OCI-LY3 (cell line): ENCODE data around the gene RPP25L.

Experiments
- EZH2phosphoT487 ChIP-seq: fragments of 200-600 bp; shearing (Covaris generic); IDR thresholded peaks from 2 replicates; pipeline ENCODE4 v1.6.1; 2018; ENCODE audit warnings: antibody characterized with exemption, mixed run types, low read depth
- TF ChIP-seq, protein P1 (sequence below): fragments of 200-600, 300-600 bp; sonication (generic); IDR thresholded peaks from 2 replicates; pipeline ENCODE4 v1.5.1; 2014; ENCODE audit warnings: antibody characterized with exemption, low read length, low read depth

DNA sequence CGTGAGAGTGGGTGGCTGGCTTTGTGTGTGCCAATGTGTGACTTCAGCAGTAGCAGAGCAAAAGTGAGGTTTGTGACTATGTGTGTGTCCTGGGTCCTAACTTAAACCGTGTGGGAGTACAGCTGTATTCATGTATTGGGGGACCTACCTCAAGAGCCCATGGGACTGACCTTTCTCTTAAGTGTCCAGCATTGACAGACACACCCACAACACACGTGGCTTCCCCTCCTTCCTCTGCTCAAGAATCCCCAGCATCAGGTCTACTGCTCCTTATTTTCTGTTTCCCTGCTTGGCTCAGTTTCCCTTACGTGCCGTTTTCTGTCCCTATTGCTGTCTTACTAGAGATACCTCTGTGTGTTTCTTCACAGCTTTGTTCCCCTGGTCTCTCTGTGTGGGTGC is 40.7 kb upstream of the RPP25L start:
- TF ChIP-seq, protein P1, sequence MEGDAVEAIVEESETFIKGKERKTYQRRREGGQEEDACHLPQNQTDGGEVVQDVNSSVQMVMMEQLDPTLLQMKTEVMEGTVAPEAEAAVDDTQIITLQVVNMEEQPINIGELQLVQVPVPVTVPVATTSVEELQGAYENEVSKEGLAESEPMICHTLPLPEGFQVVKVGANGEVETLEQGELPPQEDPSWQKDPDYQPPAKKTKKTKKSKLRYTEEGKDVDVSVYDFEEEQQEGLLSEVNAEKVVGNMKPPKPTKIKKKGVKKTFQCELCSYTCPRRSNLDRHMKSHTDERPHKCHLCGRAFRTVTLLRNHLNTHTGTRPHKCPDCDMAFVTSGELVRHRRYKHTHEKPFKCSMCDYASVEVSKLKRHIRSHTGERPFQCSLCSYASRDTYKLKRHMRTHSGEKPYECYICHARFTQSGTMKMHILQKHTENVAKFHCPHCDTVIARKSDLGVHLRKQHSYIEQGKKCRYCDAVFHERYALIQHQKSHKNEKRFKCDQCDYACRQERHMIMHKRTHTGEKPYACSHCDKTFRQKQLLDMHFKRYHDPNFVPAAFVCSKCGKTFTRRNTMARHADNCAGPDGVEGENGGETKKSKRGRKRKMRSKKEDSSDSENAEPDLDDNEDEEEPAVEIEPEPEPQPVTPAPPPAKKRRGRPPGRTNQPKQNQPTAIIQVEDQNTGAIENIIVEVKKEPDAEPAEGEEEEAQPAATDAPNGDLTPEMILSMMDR: no peak
- TF ChIP-seq EZH2phosphoT487: no peak
